HEK293 (cell line): Measurements from ENCODE around the gene PLCD1.

ENCODE experiments used
- CTCF ChIA-PET: fragments of 350-600 bp; formaldehyde crosslinking; extraction: SDS; loops from one replicate; lab custom pipeline; 2021; ENCODE audit warnings: antibody characterized with exemption; lab: Yijun Ruan, JAX
- POLR2A ChIA-PET: fragments of 300-600 bp; formaldehyde crosslinking; extraction: SDS; loops from one replicate; lab custom pipeline; 2020; ENCODE audit warnings: antibody characterized with exemption, inconsistent platforms; lab: Yijun Ruan, JAX
- H3K27ac ChIP-seq: fragments of 200-500 bp; sonication (Bioruptor generic); 2 replicates; pipeline ENCODE4 v1.5.1; 2014; ENCODE audit warnings: low read depth, low read length, control low read depth, inconsistent platforms; ENCODE audit errors: extremely low read depth
- H3K36me3 ChIP-seq, 2 experiments: fragments of 200-500 bp in 1 of 2; sonication (Bioruptor generic) in 1 of 2; 1 replicate in 1 of 2; 2 replicates in 1 of 2; pipeline ENCODE4 v1.5.1; 2014 to 2017; ENCODE audit warnings: inconsistent platforms in 2 of 2, low read length in 2 of 2; ENCODE audit not compliant: control insufficient read depth in 2 of 2, insufficient read depth in 1 of 2
- H3K4me1 ChIP-seq: fragments of 200-500 bp; sonication (Bioruptor generic); 2 replicates; pipeline ENCODE4 v1.5.1; 2014; ENCODE audit warnings: mild to moderate bottlenecking, low read length, inconsistent platforms; ENCODE audit not compliant: control insufficient read depth, insufficient read depth
- H3K4me3 ChIP-seq: 2 replicates; pipeline ENCODE4 v1.5.1; 2011; ENCODE audit warnings: low read depth, mild to moderate bottlenecking, control low read depth, low read length, moderate library complexity
- H3K9me3 ChIP-seq: fragments of 200-500 bp; sonication (Bioruptor generic); 2 replicates; pipeline ENCODE4 v1.5.1; 2014; ENCODE audit warnings: low read depth, low read length, inconsistent platforms; ENCODE audit not compliant: control insufficient read depth, insufficient read depth
- BCL11A ChIP-seq: fragments of 450-650 bp; formaldehyde crosslinking; IDR thresholded peaks from 2 replicates; pipeline ENCODE4 v1.5.1; 2016; ENCODE audit warnings: low read depth, missing biosample characterization, missing genetic modification characterization
- BCL6B ChIP-seq: fragments of 450-650 bp; formaldehyde crosslinking; IDR thresholded peaks from 2 replicates; pipeline ENCODE4 v1.5.1; 2017; ENCODE audit warnings: missing biosample characterization, missing genetic modification characterization
- KLF10 ChIP-seq: fragments of 450-650 bp; IDR thresholded peaks from 2 replicates; pipeline ENCODE4 v1.5.1; 2018; ENCODE audit warnings: missing biosample characterization, mild to moderate bottlenecking, missing genetic modification characterization
- KLF7 ChIP-seq: fragments of 450-650 bp; formaldehyde crosslinking; IDR thresholded peaks from 2 replicates; pipeline ENCODE4 v1.5.1; 2016; ENCODE audit warnings: missing biosample characterization, missing genetic modification characterization, borderline replicate concordance
- PRDM1 ChIP-seq: fragments of 450-650 bp; formaldehyde crosslinking; IDR thresholded peaks from 2 replicates; pipeline ENCODE4; 2016; ENCODE audit warnings: missing biosample characterization, missing genetic modification characterization
- SCRT2 ChIP-seq: fragments of 450-650 bp; formaldehyde crosslinking; IDR thresholded peaks from 2 replicates; pipeline ENCODE4 v1.5.1; 2016; ENCODE audit warnings: missing biosample characterization, missing genetic modification characterization
- YY2 ChIP-seq: fragments of 450-650 bp; formaldehyde crosslinking; IDR thresholded peaks from 2 replicates; pipeline ENCODE4 v1.5.1; 2016; ENCODE audit warnings: missing biosample characterization, missing genetic modification characterization
- ZBTB7A ChIP-seq: fragments of 450-650 bp; formaldehyde crosslinking; IDR thresholded peaks from 2 replicates; pipeline ENCODE4 v1.5.1; 2016; ENCODE audit warnings: low read depth, missing biosample characterization, missing genetic modification characterization
- ZFP37 ChIP-seq: fragments of 450-650 bp; formaldehyde crosslinking; IDR thresholded peaks from 2 replicates; pipeline ENCODE4 v1.5.1; 2016; ENCODE audit warnings: missing biosample characterization, missing genetic modification characterization
- ZNF112 ChIP-seq: fragments of 450-650 bp; formaldehyde crosslinking; IDR thresholded peaks from 2 replicates; pipeline ENCODE4 v1.5.0; 2017; ENCODE audit warnings: missing biosample characterization, missing genetic modification characterization
- ZNF121 ChIP-seq: fragments of 450-650 bp; formaldehyde crosslinking; IDR thresholded peaks from 2 replicates; pipeline ENCODE4 v1.5.1; 2016; ENCODE audit warnings: missing biosample characterization, missing genetic modification characterization
- ZNF302 ChIP-seq: fragments of 450-650 bp; formaldehyde crosslinking; IDR thresholded peaks from 2 replicates; pipeline ENCODE4 v1.5.1; 2016; ENCODE audit warnings: missing biosample characterization, missing genetic modification characterization, low read depth
- ZNF473 ChIP-seq: fragments of 450-650 bp; formaldehyde crosslinking; IDR thresholded peaks from 2 replicates; pipeline ENCODE4 v1.5.1; 2017; ENCODE audit warnings: missing biosample characterization, missing genetic modification characterization
- ZNF513 ChIP-seq: fragments of 450-650 bp; IDR thresholded peaks from 2 replicates; pipeline ENCODE4 v1.5.1; 2018; ENCODE audit warnings: missing biosample characterization, missing genetic modification characterization
- ZNF544 ChIP-seq: fragments of 450-650 bp; formaldehyde crosslinking; IDR thresholded peaks from 2 replicates; pipeline ENCODE4 v1.5.0; 2017; ENCODE audit warnings: missing biosample characterization, missing genetic modification characterization
- ZNF558 ChIP-seq: fragments of 450-650 bp; formaldehyde crosslinking; IDR thresholded peaks from 2 replicates; pipeline ENCODE4 v1.5.1; 2016; ENCODE audit warnings: missing biosample characterization, missing genetic modification characterization
- ZNF561 ChIP-seq: fragments of 450-650 bp; IDR thresholded peaks from 2 replicates; pipeline ENCODE4 v1.5.1; 2018; ENCODE audit warnings: missing biosample characterization, missing genetic modification characterization, borderline replicate concordance
- ZNF623 ChIP-seq: fragments of 450-650 bp; formaldehyde crosslinking; IDR thresholded peaks from 2 replicates; pipeline ENCODE4 v1.5.1; 2016; ENCODE audit warnings: missing biosample characterization, missing genetic modification characterization
- ZNF626 ChIP-seq: fragments of 450-650 bp; sonication (Bioruptor Pico); formaldehyde crosslinking; IDR thresholded peaks from 2 replicates; pipeline ENCODE4 v1.5.1; 2018; ENCODE audit warnings: missing biosample characterization, missing genetic modification characterization, inconsistent platforms
- ZNF629 ChIP-seq: fragments of 450-650 bp; formaldehyde crosslinking; IDR thresholded peaks from 2 replicates; pipeline ENCODE4 v1.5.1; 2017; ENCODE audit warnings: missing biosample characterization, missing genetic modification characterization
- ZNF664 ChIP-seq: fragments of 450-650 bp; formaldehyde crosslinking; IDR thresholded peaks from 2 replicates; pipeline ENCODE4 v1.5.1; 2016; ENCODE audit warnings: missing biosample characterization, missing genetic modification characterization
- ZNF677 ChIP-seq: fragments of 450-650 bp; IDR thresholded peaks from 2 replicates; pipeline ENCODE4 v1.5.0; 2018; ENCODE audit warnings: missing biosample characterization, mild to moderate bottlenecking, missing genetic modification characterization, moderate library complexity
- ZNF768 ChIP-seq: fragments of 450-650 bp; formaldehyde crosslinking; IDR thresholded peaks from 2 replicates; pipeline ENCODE4 v1.5.1; 2018; ENCODE audit warnings: missing biosample characterization, mild to moderate bottlenecking, missing genetic modification characterization
- ZNF792 ChIP-seq: fragments of 450-650 bp; formaldehyde crosslinking; IDR thresholded peaks from 2 replicates; pipeline ENCODE4 v1.5.1; 2016; ENCODE audit warnings: missing biosample characterization, missing genetic modification characterization
- ZSCAN16 ChIP-seq: fragments of 450-650 bp; formaldehyde crosslinking; IDR thresholded peaks from 2 replicates; pipeline ENCODE4 v1.5.1; 2016; ENCODE audit warnings: missing biosample characterization, missing genetic modification characterization
- ZSCAN5A ChIP-seq: fragments of 450-650 bp; formaldehyde crosslinking; IDR thresholded peaks from 2 replicates; pipeline ENCODE4 v1.5.1; 2016; ENCODE audit warnings: missing biosample characterization, missing genetic modification characterization
- TF ChIP-seq, protein P1 (sequence below): fragments of 450-650 bp; formaldehyde crosslinking; IDR thresholded peaks from 2 replicates; pipeline ENCODE4 v1.5.1; 2016; ENCODE audit warnings: missing biosample characterization, missing genetic modification characterization

The PLCD1 gene

GRCh38 chr3:38002940-38003339 is 26.5 kb downstream of the PLCD1 start:
- H3K9me3 ChIP-seq: no peaks in the 10 kb centered on the region
- TF ChIP-seq YY2 (tag by site-specific recombination) (no peak), ZNF473 (no peak), SCRT2 (tag by site-specific recombination) (no peak), ZSCAN16 (tag by site-specific recombination) (no peak), ZNF623 (tag by site-specific recombination) (no peak), ZSCAN5A (tag by site-specific recombination) (no peak), KLF10 (tag by site-specific recombination) (no peak), PRDM1 (tag by site-specific recombination) (no peak), ZNF561 (no peak), ZNF677 (no peak)
- H3K4me3 ChIP-seq: no peak overlapping the region
- ChIA-PET POLR2A (no interaction called here), CTCF (interaction anchor here (0.7 to 1.3 kb wide), 8 partner anchors 14 to 659 kb away, joined by 3 to 20 read pairs (median 4); no protein-coding TSS in a partner anchor)
- no peak overlapping the region for H3K27ac ChIP-seq
- H3K36me3 ChIP-seq: peaks cover 0 to 11% of the 10 kb centered on the region in 2 experiments; a peak in 1 of 3 replicates
- no peaks in the 10 kb centered on the region for H3K4me1 ChIP-seq

DNA sequence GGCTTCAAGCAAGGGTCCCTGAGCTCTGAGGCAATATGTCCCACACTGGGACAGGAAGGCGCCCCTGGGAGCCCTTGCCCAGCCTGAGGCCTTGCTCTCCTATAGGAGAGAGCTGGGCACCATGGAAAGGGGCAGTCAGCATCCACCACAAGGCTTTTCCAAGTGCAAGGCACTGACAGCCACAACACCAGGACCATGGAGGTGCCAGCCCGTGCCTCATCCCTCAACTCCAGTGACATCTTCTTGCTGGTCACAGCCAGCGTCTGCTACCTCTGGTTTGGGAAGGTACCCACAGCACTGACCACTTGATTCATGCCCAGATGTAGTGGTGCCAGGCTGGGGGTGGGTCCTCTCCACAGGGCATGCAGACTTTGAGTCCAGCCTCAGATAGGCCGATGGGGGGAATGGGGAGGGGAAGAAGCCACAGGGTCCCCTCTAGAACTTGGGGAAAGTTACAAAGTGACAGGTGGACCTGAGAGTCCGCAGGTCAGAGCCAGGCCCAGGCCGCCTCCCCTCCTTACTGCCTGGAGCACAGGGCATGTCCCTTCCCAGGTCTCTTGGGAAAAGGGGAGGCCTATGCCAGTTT is 27.1 kb downstream of the PLCD1 start:
- H3K36me3 ChIP-seq: peaks cover 0 to 9% of the 10 kb centered on the region in 2 experiments; a peak in 1 of 3 replicates
- H3K4me1 ChIP-seq: no peaks in the 10 kb centered on the region
- TF ChIP-seq PRDM1 (tag by site-specific recombination): no peak
- no peak for TF ChIP-seq ZNF768 (tag by site-specific recombination)
- no peak for TF ChIP-seq ZNF302 (tag by site-specific recombination)
- TF ChIP-seq ZNF513: no peak
- no peak for TF ChIP-seq ZNF112 (tag by site-specific recombination)
- TF ChIP-seq, protein P1, sequence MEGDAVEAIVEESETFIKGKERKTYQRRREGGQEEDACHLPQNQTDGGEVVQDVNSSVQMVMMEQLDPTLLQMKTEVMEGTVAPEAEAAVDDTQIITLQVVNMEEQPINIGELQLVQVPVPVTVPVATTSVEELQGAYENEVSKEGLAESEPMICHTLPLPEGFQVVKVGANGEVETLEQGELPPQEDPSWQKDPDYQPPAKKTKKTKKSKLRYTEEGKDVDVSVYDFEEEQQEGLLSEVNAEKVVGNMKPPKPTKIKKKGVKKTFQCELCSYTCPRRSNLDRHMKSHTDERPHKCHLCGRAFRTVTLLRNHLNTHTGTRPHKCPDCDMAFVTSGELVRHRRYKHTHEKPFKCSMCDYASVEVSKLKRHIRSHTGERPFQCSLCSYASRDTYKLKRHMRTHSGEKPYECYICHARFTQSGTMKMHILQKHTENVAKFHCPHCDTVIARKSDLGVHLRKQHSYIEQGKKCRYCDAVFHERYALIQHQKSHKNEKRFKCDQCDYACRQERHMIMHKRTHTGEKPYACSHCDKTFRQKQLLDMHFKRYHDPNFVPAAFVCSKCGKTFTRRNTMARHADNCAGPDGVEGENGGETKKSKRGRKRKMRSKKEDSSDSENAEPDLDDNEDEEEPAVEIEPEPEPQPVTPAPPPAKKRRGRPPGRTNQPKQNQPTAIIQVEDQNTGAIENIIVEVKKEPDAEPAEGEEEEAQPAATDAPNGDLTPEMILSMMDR: no peak
- TF ChIP-seq BCL6B: no peak
- TF ChIP-seq ZNF629 (tag by site-specific recombination): no peak
- TF ChIP-seq ZNF121 (tag by site-specific recombination): no peak
- no peak for TF ChIP-seq ZFP37
- TF ChIP-seq ZNF792 (tag by site-specific recombination): no peak
- TF ChIP-seq ZNF664 (tag by site-specific recombination): no peak
- no peak for TF ChIP-seq ZNF558
- no peak for TF ChIP-seq KLF7 (tag by site-specific recombination)
- TF ChIP-seq BCL11A: no peak
- no peak for TF ChIP-seq ZNF626 (tag by site-specific recombination)
- no peak for TF ChIP-seq ZNF544 (tag by site-specific recombination)
- TF ChIP-seq ZBTB7A (tag by site-specific recombination): no peak
- H3K27ac ChIP-seq: no peak overlapping the region
- H3K9me3 ChIP-seq: no peaks in the 10 kb centered on the region
- no peak overlapping the region for H3K4me3 ChIP-seq
- CTCF ChIA-PET: interaction anchor here (1.5 to 2.4 kb wide), 3 partner anchors 10 to 147 kb away, joined by 4 to 14 read pairs (median 13); no protein-coding TSS in a partner anchor
- POLR2A ChIA-PET: no interaction called here
